K562 (cell line): Measurements from ENCODE around the gene SIX1. TPM values are rescaled to one million over a fixed set of nuclear protein-coding genes. Genes with fewer than 3 reads are reported as not detected.

Experiments used
- ATAC-seq: fragments of 200-7000 bp; cut with Tn5 transposase; 3 replicates; pipeline ENCODE4 v1.9.1; 2020; ENCODE audit warnings: moderate library complexity
- BruUV-seq: library from RNA; stranded (reverse); fragments of 400-500 nt; replicated peaks from 2 replicates; lab custom pipeline; 2021; lab: Mats Ljungman, UMichigan
- CTCF ChIA-PET: fragments of 300-600 bp; formaldehyde crosslinking; extraction: SDS; loops from one replicate; lab custom pipeline; 2021; ENCODE audit warnings: low intra/inter-chr PET ratio; lab: Yijun Ruan, JAX
- POLR2A ChIA-PET: fragments of 300-600, 350-650 bp; sonication (Branson Sonifier 250); formaldehyde crosslinking; extraction: SDS; loops from one replicate; lab custom pipeline; 2021; ENCODE audit warnings: antibody characterized with exemption, inconsistent platforms; lab: Yijun Ruan, JAX
- DNase-seq, 4 experiments: peaks; one replicate each; pipeline versions ENCODE4 v3.0.0 to v3.0.0-alpha.2; 2011 to 2018; ENCODE audit warnings: low spot score in 3 of 4, mixed read lengths in 3 of 4; ENCODE audit errors: extremely low read depth in 1 of 4
- FAIRE-seq: peaks from 2 replicates; lab custom pipeline; 2011; peaks lifted over from hg19 to GRCh38; lab: Jason Lieb, UNC
- H2AFZ ChIP-seq: 2 replicates; pipeline ENCODE4 v1.6.0; 2011; ENCODE audit warnings: low read depth, low read length, control low read depth, inconsistent platforms
- H3K27ac ChIP-seq: fragments of 200-600 bp; 3 replicates; pipeline ENCODE4 v1.8.0; 2011; ENCODE audit warnings: low read depth, mild to moderate bottlenecking, control low read depth, inconsistent platforms, low read length, moderate library complexity, mixed read lengths; ENCODE audit errors: extremely low read depth
- H3K27me3 ChIP-seq, 2 experiments: fragments of 300-600 bp in 1 of 2; 2 replicates in 1 of 2; 3 replicates in 1 of 2; pipeline versions ENCODE4 v1.6.0 to v1.8.0; 2011; ENCODE audit warnings: inconsistent platforms in 2 of 2, low read length in 2 of 2, mild to moderate bottlenecking in 1 of 2, mixed read lengths in 1 of 2, moderate library complexity in 1 of 2; ENCODE audit not compliant: control insufficient read depth in 2 of 2, insufficient read depth in 2 of 2
- H3K36me3 ChIP-seq: fragments of 300-600 bp; 3 replicates; pipeline ENCODE4 v1.8.0; 2011; ENCODE audit warnings: mild to moderate bottlenecking, low read length, inconsistent platforms; ENCODE audit not compliant: control insufficient read depth, insufficient read depth
- H3K4me1 ChIP-seq, 2 experiments: fragments of 200-600 bp in 1 of 2; replicated peaks in 1 of 2; 2 replicates in 1 of 2; 3 replicates in 1 of 2; pipeline versions ENCODE4 v1.5.1 to v1.8.0; 2011; ENCODE audit warnings: inconsistent platforms in 2 of 2, low read length in 2 of 2, mild to moderate bottlenecking in 1 of 2, mixed read lengths in 1 of 2, moderate library complexity in 1 of 2; ENCODE audit not compliant: control insufficient read depth in 2 of 2, insufficient read depth in 2 of 2
- H3K4me2 ChIP-seq: 2 replicates; pipeline ENCODE4 v1.6.1; 2011; ENCODE audit warnings: low read length, control low read depth, inconsistent platforms, mixed read lengths; ENCODE audit not compliant: insufficient read depth
- H3K4me3 ChIP-seq: fragments of 200-600 bp; sonication (generic), shearing (Covaris generic); 2 replicates; pipeline ENCODE4 v1.5.1; 2016; ENCODE audit warnings: control low read depth, inconsistent platforms
- H3K79me2 ChIP-seq: fragments of 200-600 bp; 3 replicates; pipeline ENCODE4 v1.8.0; 2011; ENCODE audit warnings: low read length, inconsistent platforms; ENCODE audit not compliant: control insufficient read depth, insufficient read depth
- H3K9ac ChIP-seq, 2 experiments: 2 replicates each; pipeline versions ENCODE4 v1.6.0 to v1.6.1; 2011; ENCODE audit warnings: low read depth in 2 of 2, low read length in 2 of 2, control low read depth in 1 of 2, inconsistent platforms in 1 of 2, mild to moderate bottlenecking in 1 of 2, mixed read lengths in 1 of 2; ENCODE audit not compliant: insufficient read depth in 1 of 2
- H3K9me1 ChIP-seq: one replicate; pipeline ENCODE4 v1.6.0; 2011; ENCODE audit warnings: inconsistent platforms, mild to moderate bottlenecking, low read length, moderate library complexity; ENCODE audit not compliant: control insufficient read depth, insufficient read depth
- H3K9me3 ChIP-seq: replicated peaks from 2 replicates; pipeline ENCODE4 v1.5.1; 2011; ENCODE audit warnings: low read depth, low read length, inconsistent platforms; ENCODE audit not compliant: control insufficient read depth, insufficient read depth
- H4K20me1 ChIP-seq: replicated peaks from 2 replicates; pipeline ENCODE4 v1.6.1; 2011; ENCODE audit warnings: low read length, inconsistent platforms, mixed read lengths; ENCODE audit not compliant: control insufficient read depth, insufficient read depth
- ELF4 ChIP-seq: fragments of 450-650 bp; formaldehyde crosslinking; IDR thresholded peaks from 2 replicates; pipeline ENCODE4 v1.4.0; 2022; ENCODE audit warnings: missing genetic modification characterization
- ETV1 ChIP-seq: fragments of 450-650 bp; conservative IDR thresholded peaks from 2 replicates; pipeline ENCODE4 v1.6.1; 2016; ENCODE audit warnings: missing genetic modification characterization, control low read depth, low read depth, missing compliant biosample characterization
- NFYB ChIP-seq: IDR thresholded peaks from 2 replicates; pipeline ENCODE4 v1.6.1; 2011; ENCODE audit warnings: mild to moderate bottlenecking, moderate library complexity; ENCODE audit not compliant: insufficient read length; ENCODE audit errors: extremely low read depth
- TFAM ChIP-seq: fragments of 250-450 bp; sonication (Bioruptor Pico); conservative IDR thresholded peaks from 2 replicates; pipeline ENCODE4 v1.5.0; 2021; ENCODE audit warnings: mild to moderate bottlenecking, moderate library complexity
- ZBTB1 ChIP-seq: sonication (generic); formaldehyde crosslinking; IDR thresholded peaks from 2 replicates; pipeline ENCODE4 v1.8.1; 2023; ENCODE audit warnings: missing genetic modification reagents, low read depth, mild to moderate bottlenecking, borderline replicate concordance
- ZBTB40 ChIP-seq, 2 experiments: fragments of 450-650 bp in 1 of 2; sonication (generic) in 1 of 2; formaldehyde crosslinking in 1 of 2; IDR thresholded peaks; 2 replicates each; pipeline versions ENCODE4 v1.7.1 to v1.9.0; 2016 to 2022; ENCODE audit warnings: inconsistent platforms in 1 of 2, mild to moderate bottlenecking in 1 of 2, missing genetic modification reagents in 1 of 2
- ZNF644 ChIP-seq: fragments of 200-800 bp; sonication (Bioruptor generic); IDR thresholded peaks from 2 replicates; pipeline ENCODE4 v1.6.1; 2016; ENCODE audit warnings: low read depth, missing genetic modification characterization, missing compliant biosample characterization
- WGBS: fragments of 100-300 bp; shearing (Covaris generic); methylation state at CpG from one replicate; pipeline ENCODE4 v1.1.6; 2016; ENCODE audit warnings: low coverage, mixed read lengths; ENCODE audit not compliant: insufficient coverage; ENCODE audit errors: missing lambda C conversion rate; 5-methylcytosine and 5-hydroxymethylcytosine counted together
- in situ Hi-C: fragments of 300-500 bp; cut with MboI; formaldehyde crosslinking; loops from 4 replicates; pipeline ENCODE4 v1.15.0; 2018; ENCODE audit warnings: inconsistent platforms, mixed read lengths
- intact Hi-C: fragments of 100-400 bp; cut with micrococcal nuclease; formaldehyde crosslinking; loops from 2 replicates; pipeline ENCODE4 v1.14.2; 2022
- polyA plus RNA-seq, 8 experiments: library from polyadenylated mRNA; depleted of rRNA in 4 of 8; stranded (reverse) in 5 of 8; unstranded in 3 of 8; fragments of >200 nt; fragmentation: Nextera tagmentation in 2 of 8; fragmentation: Illumina TruSeq in 1 of 8; extraction: Ambion mirVana in 2 of 8; extraction: Trizol in 1 of 8; gene quantifications; 2 replicates each; pipeline versions ENCODE4 v1.2.1 to v1.2.3, GENCODE V29; 2011 to 2014; ENCODE audit warnings: inconsistent platforms in 1 of 8, missing spikeins in 1 of 8
- total RNA-seq, 7 experiments: library from RNA; depleted of rRNA in 6 of 7; stranded (reverse); fragments of >200 nt in 6 of 7; fragmentation: Illumina TruSeq in 2 of 7; extraction: Trizol in 2 of 7; gene quantifications; 2 replicates each; pipeline versions ENCODE4 v1.2.1 to v1.2.3, GENCODE V29; 2011 to 2021; ENCODE audit warnings: low replicate concordance in 1 of 7
- TF ChIP-seq, protein P1 (sequence below): fragments of 250-450 bp; sonication (Bioruptor Pico); IDR thresholded peaks from 2 replicates; pipeline ENCODE4 v1.6.1; 2021; ENCODE audit warnings: mild to moderate bottlenecking

The SIX1 gene
- total and polyA plus RNA-seq, 9 of the 15 experiments (the other 6 are each of a cell fraction or from before 2014, with no cell fraction given): 0.27 to 0.80 (median 0.45) TPM

GRCh38 chr14:60684203-60684602, 34.9 kb upstream of the SIX1 start:
- 8% methylated on average over 2 of the region's 2 CpGs for WGBS
- Histone ChIP-seq H3K9me1 (no peaks in the 10 kb centered on the region), H3K9ac (no peak overlapping the region), H3K9me3 (no peaks in the 10 kb centered on the region), H3K27me3 (no peaks in the 10 kb centered on the region), H3K36me3 (no peaks in the 10 kb centered on the region), H3K4me1 (no peaks in the 10 kb centered on the region), H3K79me2 (no peaks in the 10 kb centered on the region), H4K20me1 (no peaks in the 10 kb centered on the region), H3K27ac (no peak overlapping the region), H2AFZ (no peak overlapping the region), H3K4me2 (no peak overlapping the region), H3K4me3 (no peak overlapping the region)
- no peak for FAIRE-seq
- no TSS peak for BruUV-seq
- in situ Hi-C loops: no loop called here
- CTCF ChIA-PET: no interaction called here
- no peak for ATAC-seq
- DNase-seq: no peak
- intact Hi-C loops: no loop called here
- POLR2A ChIA-PET: no interaction called here
- TF ChIP-seq ZNF644 (tag) (no peak), NFYB (no peak), ETV1 (no peak), TFAM (no peak), ZBTB40 (IDR thresholded peaks at IDR 0.05) (no peak), ZBTB40 (CRISPR knock-in tag; IDR thresholded peaks at IDR 0.05) (no peak), ZBTB1 (CRISPR knock-in tag) (no peak), ELF4 (CRISPR knock-in tag) (no peak)
- TF ChIP-seq, protein P1, sequence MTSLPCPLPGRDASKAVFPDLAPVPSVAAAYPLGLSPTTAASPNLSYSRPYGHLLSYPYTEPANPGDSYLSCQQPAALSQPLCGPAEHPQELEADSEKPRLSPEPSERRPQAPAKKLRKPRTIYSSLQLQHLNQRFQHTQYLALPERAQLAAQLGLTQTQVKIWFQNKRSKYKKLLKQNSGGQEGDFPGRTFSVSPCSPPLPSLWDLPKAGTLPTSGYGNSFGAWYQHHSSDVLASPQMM: no peak
